MM.1S (cell line): ENCODE results near the gene CCDC83.

Experiments
- DNase-seq: peaks from one replicate; pipeline ENCODE4 v3.0.0-alpha.2; 2015
- H2AFZ ChIP-seq: fragments of 300-600 bp; sonication (generic); 2 replicates; pipeline ENCODE4 v1.6.0; 2016; ENCODE audit warnings: antibody characterized with exemption, low read length
- H3F3A ChIP-seq: fragments of 300-600 bp; sonication (generic); 2 replicates; pipeline ENCODE4 v1.6.1; 2016; ENCODE audit warnings: mild to moderate bottlenecking, antibody characterized with exemption, low read length, moderate library complexity, mixed read lengths; ENCODE audit not compliant: insufficient read depth
- H3K27ac ChIP-seq: fragments of 300-600 bp; sonication (generic); 2 replicates; pipeline ENCODE4 v1.5.1; 2016; ENCODE audit warnings: mild to moderate bottlenecking, low read length
- H3K27me3 ChIP-seq: fragments of 300-600 bp; sonication (generic); replicated peaks from 2 replicates; pipeline ENCODE4 v1.6.0; 2016; ENCODE audit warnings: low read length; ENCODE audit not compliant: insufficient read depth
- H3K36me3 ChIP-seq: fragments of 300-600 bp; sonication (generic); replicated peaks from 2 replicates; pipeline ENCODE4 v1.6.1; 2016; ENCODE audit warnings: mild to moderate bottlenecking, low read length, mixed read lengths; ENCODE audit not compliant: insufficient read depth
- H3K4me1 ChIP-seq: fragments of 300-600 bp; sonication (generic); 2 replicates; pipeline ENCODE4 v1.6.1; 2016; ENCODE audit warnings: low read length, mixed read lengths
- H3K4me2 ChIP-seq: fragments of 300-600 bp; sonication (generic); 2 replicates; pipeline ENCODE4 v1.6.0; 2016; ENCODE audit warnings: low read depth, low read length
- H3K4me3 ChIP-seq: fragments of 300-600 bp; sonication (generic); 2 replicates; pipeline ENCODE4 v1.5.1; 2016; ENCODE audit warnings: low read length, mixed read lengths
- H3K79me2 ChIP-seq: fragments of 300-600 bp; sonication (generic); 2 replicates; pipeline ENCODE4 v1.6.1; 2016; ENCODE audit warnings: mixed run types, low read length, mixed read lengths
- H3K9ac ChIP-seq: fragments of 300-600 bp; sonication (generic); 2 replicates; pipeline ENCODE4 v1.6.1; 2016; ENCODE audit warnings: low read length, mixed read lengths
- H3K9me2 ChIP-seq: fragments of 300-600 bp; sonication (generic); replicated peaks from 2 replicates; pipeline ENCODE4 v1.6.1; 2016; ENCODE audit warnings: mild to moderate bottlenecking, low read length, mixed read lengths; ENCODE audit not compliant: insufficient read depth
- H3K9me3 ChIP-seq: fragments of 300-600 bp; sonication (generic); replicated peaks from 2 replicates; pipeline ENCODE4 v1.6.1; 2016; ENCODE audit warnings: mild to moderate bottlenecking, low read length, mixed read lengths; ENCODE audit not compliant: insufficient read depth
- H4K20me1 ChIP-seq: fragments of 300-600 bp; sonication (generic); 2 replicates; pipeline ENCODE4 v1.6.1; 2016; ENCODE audit warnings: mild to moderate bottlenecking, low read length, moderate library complexity, mixed read lengths; ENCODE audit not compliant: insufficient read depth
- EZH2 ChIP-seq: fragments of 300-600 bp; sonication (generic); optimal IDR thresholded peaks from 2 replicates; pipeline ENCODE3; 2017; ENCODE audit warnings: low read depth, mild to moderate bottlenecking, antibody characterized with exemption, low read length, mixed read lengths
- EZH2phosphoT487 ChIP-seq: fragments of 300-600 bp; sonication (generic); IDR thresholded peaks from 2 replicates; pipeline ENCODE4 v1.6.1; 2018; ENCODE audit warnings: antibody characterized with exemption, low read length
- TF ChIP-seq, protein P1 (sequence below): fragments of 300-600 bp; sonication (generic); IDR thresholded peaks from 2 replicates; pipeline ENCODE4 v1.5.1; 2016; ENCODE audit warnings: antibody characterized with exemption, low read length, mixed read lengths

CCDC83 gene

DNA sequence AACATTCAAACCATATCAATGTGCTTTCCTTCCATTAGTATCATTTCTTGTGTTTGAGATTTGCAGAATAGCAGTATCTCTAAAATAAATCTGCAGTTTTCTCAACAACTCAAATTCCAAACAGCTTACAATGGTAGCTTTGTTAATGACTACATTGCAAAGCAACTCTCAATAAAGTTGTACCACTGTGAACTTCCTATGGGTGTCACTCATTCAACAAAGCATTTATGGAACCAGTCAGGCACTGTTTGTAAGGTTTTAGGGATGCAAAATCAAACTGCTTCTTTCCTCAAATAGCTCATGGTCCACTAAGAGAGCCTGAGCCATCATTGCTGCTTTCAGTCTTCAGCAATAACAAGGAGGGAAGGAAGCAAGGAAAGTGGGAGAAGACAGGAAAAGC is 91.0 kb downstream of the CCDC83 start:
- no peak overlapping the region for H3K4me3 ChIP-seq
- no peaks in the 10 kb centered on the region for H3K9me3 ChIP-seq
- H3K9me2 ChIP-seq, result no peaks in the 10 kb centered on the region
- H3K27me3 ChIP-seq, result no peaks in the 10 kb centered on the region
- no peak overlapping the region for H3K27ac ChIP-seq
- DNase-seq, result no peak
- no peak overlapping the region for H2AFZ ChIP-seq
- no peaks in the 10 kb centered on the region; the same call in 1 of the 2 replicates for H3F3A ChIP-seq
- H4K20me1 ChIP-seq, result no peaks in the 10 kb centered on the region
- H3K9ac ChIP-seq, result no peak overlapping the region
- H3K4me2 ChIP-seq, result no peak overlapping the region
- TF ChIP-seq, protein P1, sequence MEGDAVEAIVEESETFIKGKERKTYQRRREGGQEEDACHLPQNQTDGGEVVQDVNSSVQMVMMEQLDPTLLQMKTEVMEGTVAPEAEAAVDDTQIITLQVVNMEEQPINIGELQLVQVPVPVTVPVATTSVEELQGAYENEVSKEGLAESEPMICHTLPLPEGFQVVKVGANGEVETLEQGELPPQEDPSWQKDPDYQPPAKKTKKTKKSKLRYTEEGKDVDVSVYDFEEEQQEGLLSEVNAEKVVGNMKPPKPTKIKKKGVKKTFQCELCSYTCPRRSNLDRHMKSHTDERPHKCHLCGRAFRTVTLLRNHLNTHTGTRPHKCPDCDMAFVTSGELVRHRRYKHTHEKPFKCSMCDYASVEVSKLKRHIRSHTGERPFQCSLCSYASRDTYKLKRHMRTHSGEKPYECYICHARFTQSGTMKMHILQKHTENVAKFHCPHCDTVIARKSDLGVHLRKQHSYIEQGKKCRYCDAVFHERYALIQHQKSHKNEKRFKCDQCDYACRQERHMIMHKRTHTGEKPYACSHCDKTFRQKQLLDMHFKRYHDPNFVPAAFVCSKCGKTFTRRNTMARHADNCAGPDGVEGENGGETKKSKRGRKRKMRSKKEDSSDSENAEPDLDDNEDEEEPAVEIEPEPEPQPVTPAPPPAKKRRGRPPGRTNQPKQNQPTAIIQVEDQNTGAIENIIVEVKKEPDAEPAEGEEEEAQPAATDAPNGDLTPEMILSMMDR, result no peak
- TF ChIP-seq EZH2 (no peak), EZH2phosphoT487 (no peak)
- no peaks in the 10 kb centered on the region for H3K36me3 ChIP-seq
- no peaks in the 10 kb centered on the region for H3K79me2 ChIP-seq
- peaks cover 16% of the 10 kb centered on the region for H3K4me1 ChIP-seq

DNA sequence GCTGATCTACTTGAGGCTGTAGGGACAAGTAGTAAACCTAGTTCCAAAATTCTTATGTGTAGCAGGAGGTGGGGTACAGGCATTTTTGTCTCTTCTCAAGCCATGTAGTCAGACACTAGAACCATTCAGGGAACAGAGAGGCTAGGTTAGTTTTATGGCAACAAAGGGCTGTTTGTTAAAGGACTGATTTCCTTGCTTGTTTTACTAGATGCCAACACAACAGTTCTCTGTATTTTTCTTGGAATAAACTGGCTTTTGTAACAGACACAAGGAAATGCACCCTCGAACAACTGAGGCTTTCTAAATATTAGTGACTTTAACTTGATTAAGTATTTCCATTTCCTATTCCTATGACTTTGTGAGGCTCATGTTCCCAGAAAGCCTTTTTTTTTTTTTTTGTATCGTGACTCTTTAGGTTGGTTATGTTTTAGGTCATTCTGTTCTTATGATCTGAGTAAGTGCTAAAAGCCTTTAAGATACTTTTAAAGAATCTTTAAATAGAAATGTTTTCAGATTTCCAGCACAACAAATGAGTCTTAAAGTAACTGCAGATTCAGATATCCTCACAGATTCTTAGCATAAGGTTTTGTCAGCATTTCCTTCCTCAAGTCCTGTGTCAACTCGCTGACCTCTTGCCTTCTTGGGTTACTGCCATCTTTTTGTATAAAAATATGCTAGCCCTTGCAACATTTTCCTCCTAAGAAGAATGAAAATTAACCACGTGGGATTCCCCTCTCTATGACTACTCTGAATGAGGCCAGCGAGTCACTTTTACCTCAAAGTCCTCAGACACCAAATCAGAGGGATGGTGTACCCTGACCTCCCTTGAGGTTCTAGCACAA is 92.5 kb downstream of the CCDC83 start:
- H3K36me3 ChIP-seq, result no peaks in the 10 kb centered on the region
- H3K9me3 ChIP-seq, result no peaks in the 10 kb centered on the region
- H2AFZ ChIP-seq, result no peak overlapping the region
- no peak overlapping the region for H3K9ac ChIP-seq
- peak; percentile 70 for DNase-seq
- H3K27ac ChIP-seq, result no peak overlapping the region
- no peaks in the 10 kb centered on the region for H3K79me2 ChIP-seq
- no peak overlapping the region for H3K4me2 ChIP-seq
- H4K20me1 ChIP-seq, result no peaks in the 10 kb centered on the region
- H3K4me1 ChIP-seq, result peaks cover 16% of the 10 kb centered on the region
- H3K4me3 ChIP-seq, result no peak overlapping the region
- no peaks in the 10 kb centered on the region; the same call in 1 of the 2 replicates for H3F3A ChIP-seq
- H3K27me3 ChIP-seq, result no peaks in the 10 kb centered on the region
- no peaks in the 10 kb centered on the region for H3K9me2 ChIP-seq
- no peak for TF ChIP-seq EZH2

DNA sequence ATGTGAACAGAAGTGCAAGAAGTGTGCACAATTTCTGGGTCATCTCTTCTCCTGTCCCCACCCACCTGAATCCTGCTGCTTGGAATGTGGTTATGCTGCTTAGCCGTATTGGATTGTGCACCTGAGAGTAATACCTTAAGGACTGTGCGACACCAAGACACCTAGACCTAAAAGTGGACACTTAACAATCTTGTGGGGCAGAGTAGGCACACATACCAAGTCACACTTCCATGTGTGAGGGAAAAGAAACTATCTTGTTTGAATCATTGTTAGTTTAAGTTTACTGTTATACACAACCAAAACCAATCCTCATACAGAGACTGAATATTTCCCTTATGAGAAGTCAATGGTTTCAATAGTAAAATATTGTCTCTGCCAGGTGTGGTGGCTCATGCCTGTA is 93.7 kb downstream of the CCDC83 start:
- H3K27me3 ChIP-seq, result no peaks in the 10 kb centered on the region
- H3K4me2 ChIP-seq, result no peak overlapping the region
- H3K4me3 ChIP-seq, result no peak overlapping the region
- H3F3A ChIP-seq, result no peaks in the 10 kb centered on the region; the same call in 1 of the 2 replicates
- no peaks in the 10 kb centered on the region for H4K20me1 ChIP-seq
- no peak for DNase-seq
- H3K27ac ChIP-seq, result no peak overlapping the region
- H3K79me2 ChIP-seq, result no peaks in the 10 kb centered on the region
- no peak overlapping the region for H3K9ac ChIP-seq
- no peaks in the 10 kb centered on the region for H3K36me3 ChIP-seq
- H3K4me1 ChIP-seq, result peaks cover 16% of the 10 kb centered on the region
- TF ChIP-seq EZH2phosphoT487 (no peak), EZH2 (no peak)
- TF ChIP-seq, protein P1, result no peak
- H3K9me2 ChIP-seq, result no peaks in the 10 kb centered on the region
- H3K9me3 ChIP-seq, result no peaks in the 10 kb centered on the region
- no peak overlapping the region for H2AFZ ChIP-seq

DNA sequence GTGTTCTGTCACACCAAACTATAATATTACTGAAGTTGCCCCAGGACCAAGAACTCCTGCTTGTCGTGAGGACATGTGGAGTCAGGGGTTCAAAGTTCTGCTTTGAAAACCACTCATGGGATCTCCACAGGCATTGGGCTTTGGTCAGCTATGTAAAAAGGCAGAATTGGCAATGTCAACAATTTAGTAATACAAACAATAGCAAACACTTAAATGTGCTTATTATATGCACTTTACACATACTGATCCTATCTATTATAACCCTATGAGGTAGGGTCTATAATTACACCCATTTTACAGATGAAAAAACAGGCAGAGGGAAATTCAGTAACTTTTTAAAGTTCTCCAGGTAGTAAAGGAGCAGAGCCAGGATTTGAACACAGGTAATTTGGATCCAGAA is 94.6 kb downstream of the CCDC83 start:
- no peaks in the 10 kb centered on the region for H3K36me3 ChIP-seq
- no peaks in the 10 kb centered on the region for H4K20me1 ChIP-seq
- DNase-seq, result no peak
- H3K4me2 ChIP-seq, result no peak overlapping the region
- H3K9me3 ChIP-seq, result no peaks in the 10 kb centered on the region
- no peak overlapping the region for H2AFZ ChIP-seq
- peaks cover 16% of the 10 kb centered on the region for H3K4me1 ChIP-seq
- H3F3A ChIP-seq, result no peaks in the 10 kb centered on the region; the same call in 1 of the 2 replicates
- TF ChIP-seq EZH2 (no peak), EZH2phosphoT487 (no peak)
- TF ChIP-seq, protein P1, result no peak
- no peak overlapping the region for H3K4me3 ChIP-seq
- H3K9me2 ChIP-seq, result no peaks in the 10 kb centered on the region
- no peaks in the 10 kb centered on the region for H3K27me3 ChIP-seq
- H3K9ac ChIP-seq, result no peak overlapping the region
- no peak overlapping the region for H3K27ac ChIP-seq
- no peaks in the 10 kb centered on the region for H3K79me2 ChIP-seq
